ENCODE measurements around the gene C17orf75. TPM values are rescaled to one million over a fixed set of nuclear protein-coding genes. Genes with fewer than 3 reads are reported as not detected.
A peak's percentile ranks its signal among the peaks of the same experiment; 100 is the strongest.

The C17orf75 gene
- total and polyA plus RNA-seq, 2 of the 8 experiments (the other 6 are each of a cell fraction or from before 2014, with no cell fraction given): 15.8 to 42.6 TPM

GRCh38 chr17:32299580-32300164, 42.3 kb downstream of the C17orf75 start:
- Histone ChIP-seq H2AFZ (ENCODE audit: low read length) (no peak overlapping the region), H3K23me2 (ENCODE audit: low read depth, low read length) (no peaks in the 10 kb centered on the region), H4K20me1 (replicated peaks in 1 of 2; ENCODE audit: control insufficient read depth in 1 of 2, insufficient read depth in 2 of 2, low read length in 2 of 2) (no peaks in the 10 kb centered on the region), H3K4me2 (ENCODE audit: insufficient read depth in 1 of 2, low read depth in 2 of 2, low read length in 2 of 2) (no peak overlapping the region), H3K56ac (replicated peaks; ENCODE audit: insufficient read length, low read depth, low read length) (no peak overlapping the region), H3K9ac (replicated peaks in 1 of 4; ENCODE audit: extremely low read depth in 1 of 4, low read depth in 3 of 4, low read length in 3 of 4) (no peak overlapping the region), H3K23ac (ENCODE audit: insufficient read length) (no peak overlapping the region), H4K5ac (ENCODE audit: insufficient read length, low read depth, low read length) (no peak overlapping the region), H3K9me3 (ENCODE audit: insufficient read depth in 2 of 2, low read depth in 1 of 2, low read length in 1 of 2) (no peaks in the 10 kb centered on the region), H2BK15ac (ENCODE audit: low read length) (0 out of 2 replicates have a peak overlapping the region, but pooled peaks have one; percentile 12), H3K27ac (ENCODE audit: low read depth, low read length) (no peak overlapping the region), H3K4ac (replicated peaks; ENCODE audit: insufficient read length, low read depth, low read length) (no peak overlapping the region), H3K79me2 (ENCODE audit: control insufficient read depth in 1 of 2, insufficient read depth in 2 of 2, low read length in 2 of 2) (no peaks in the 10 kb centered on the region), H2BK12ac (ENCODE audit: low read depth, low read length) (no peak overlapping the region), H3K36me3 (ENCODE audit: control insufficient read depth in 2 of 4, insufficient read depth in 4 of 4, low read length in 3 of 4) (peaks cover 0 to 23% (median 0%) of the 10 kb centered on the region in 4 experiments; a peak in 3 of 8 replicates), H3K4me3 (ENCODE audit: extremely low read depth in 1 of 4, insufficient read depth in 2 of 4, low read depth in 3 of 4, low read length in 4 of 4) (no peak overlapping the region), H2BK120ac (replicated peaks; ENCODE audit: low read depth, low read length) (no peak overlapping the region), H3K18ac (ENCODE audit: extremely low read depth, low read length) (no peak overlapping the region), H2AK5ac (ENCODE audit: low read depth, low read length) (no peak overlapping the region), H3K79me1 (ENCODE audit: low read depth, low read length) (no peaks in the 10 kb centered on the region), H4K8ac (ENCODE audit: extremely low read depth, insufficient read depth, low read length) (no peak overlapping the region), H2BK20ac (ENCODE audit: low read length) (peak overlapping the region; percentile 9; the same call in 1 of the 2 replicates), H4K91ac (replicated peaks; ENCODE audit: insufficient read length, low read length) (peak overlapping the region; percentile 2), H3K27me3 (replicated peaks in 1 of 4; ENCODE audit: control insufficient read depth in 3 of 4, extremely low read depth in 1 of 4, insufficient read depth in 3 of 4, low read length in 3 of 4) (no peaks in the 10 kb centered on the region), H3K14ac (ENCODE audit: insufficient read length) (no peak overlapping the region), H2BK5ac (ENCODE audit: low read depth, low read length) (no peak overlapping the region), H3K4me1 (replicated peaks in 1 of 4; ENCODE audit: control insufficient read depth in 3 of 4, insufficient read depth in 4 of 4, low read length in 3 of 4) (peaks cover 15 to 35% (median 18%) of the 10 kb centered on the region in 4 experiments)
- ChIA-PET POLR2A (ENCODE audit: partially characterized antibody) (interaction anchor here (1.0 kb wide), 1 partner anchor 10 kb away, joined by 3 read pairs; no protein-coding TSS in a partner anchor), CTCF (ENCODE audit: partially characterized antibody) (interaction anchor here (0.8 to 2.2 kb wide), 7 partner anchors 11 to 115 kb away, joined by 3 to 6 read pairs (median 4); no protein-coding TSS in a partner anchor)
- no peak for FAIRE-seq
- no peak for DNase-seq (ENCODE audit: low read depth in 1 of 2, low spot score in 2 of 2)
- 86% methylated on average over 7 of the region's 7 CpGs; no CpG with 5 or more reads in 1 of the 2 experiments for WGBS, 2 experiments (ENCODE audit: extremely low coverage in 1 of 2, insufficient coverage in 1 of 2, insufficient read length in 1 of 2, insufficient replicate concordance in 2 of 2, low coverage in 1 of 2, low lambda C conversion rate in 2 of 2, missing lambda C conversion rate in 1 of 2)
- TF ChIP-seq SP2 (IDR thresholded peaks at IDR 0.05; ENCODE audit: low read length) (no peak), RAD21 (IDR thresholded peaks at IDR 0.05 in 1 of 2, conservative IDR thresholded peaks at IDR 0.05 in 1 of 2; ENCODE audit: low read depth in 2 of 2, low read length in 2 of 2) (no peak), CREB1 (IDR thresholded peaks at IDR 0.05) (no peak), NANOG (IDR thresholded peaks at IDR 0.05; ENCODE audit: insufficient read depth, low read depth, low read length, poor library complexity, severe bottlenecking) (no peak), SP1 (IDR thresholded peaks at IDR 0.05; ENCODE audit: low read depth, low read length) (no peak), E2F6 (IDR thresholded peaks at IDR 0.05) (no peak), MAFK (IDR thresholded peaks at IDR 0.05; ENCODE audit: low read depth, low read length) (no peak), POLR2AphosphoS5 (IDR thresholded peaks at IDR 0.05; ENCODE audit: low read depth, low read length) (no peak), JUND (IDR thresholded peaks at IDR 0.05; ENCODE audit: low read length) (no peak), ZNF274 (IDR thresholded peaks at IDR 0.05; ENCODE audit: borderline replicate concordance, extremely low read depth, low read length) (no peak), SUZ12 (IDR thresholded peaks at IDR 0.05; ENCODE audit: low read length) (no peak), PHF8 (conservative IDR thresholded peaks at IDR 0.05; ENCODE audit: low read depth, low read length) (no peak), BRCA1 (IDR thresholded peaks at IDR 0.05; ENCODE audit: low read depth, low read length) (no peak)
